Stimulated activated naive CD8-positive, alpha-beta T cell treated with anti-CD3 and anti-CD28 coated beads, Interleukin-15, Interleukin-2, amounts not matched to agents 100 U/mL and 50 U/mL, for 24 hours (primary cell): ENCODE results near the gene RNF166.

ENCODE experiments used
- ATAC-seq: fragments of 150-1000 bp; cut with Tn5 transposase; one replicate; pipeline ENCODE4 v1.10.0; 2021
- DNase-seq: peaks from one replicate; pipeline ENCODE4 v3.0.0; 2021

Gene RNF166

GRCh38 chr16:88723911-88724310, 17.7 kb upstream of the RNF166 start:
- ATAC-seq (no peak), DNase-seq (no peak)

DNA sequence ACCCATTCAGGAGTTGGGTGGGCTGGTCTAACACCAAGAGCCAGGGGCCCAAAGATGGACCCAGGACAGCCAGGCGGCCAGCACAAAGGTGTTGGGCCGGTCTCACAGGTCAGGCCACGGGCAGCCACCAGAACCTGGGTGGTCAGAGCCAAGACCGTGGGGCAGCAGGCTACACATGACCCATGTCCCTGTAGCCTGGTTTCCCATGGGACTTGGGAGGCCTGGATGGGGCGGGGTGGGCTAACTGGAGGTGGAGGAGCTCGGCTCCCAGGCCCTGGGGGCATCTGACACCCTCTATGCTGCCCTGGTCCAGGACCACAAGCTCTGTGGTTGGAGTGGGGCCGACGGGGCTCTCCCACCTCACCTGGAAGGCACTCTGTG, 17.3 kb upstream of the RNF166 start:
- no peak for DNase-seq
- no peak for ATAC-seq

DNA sequence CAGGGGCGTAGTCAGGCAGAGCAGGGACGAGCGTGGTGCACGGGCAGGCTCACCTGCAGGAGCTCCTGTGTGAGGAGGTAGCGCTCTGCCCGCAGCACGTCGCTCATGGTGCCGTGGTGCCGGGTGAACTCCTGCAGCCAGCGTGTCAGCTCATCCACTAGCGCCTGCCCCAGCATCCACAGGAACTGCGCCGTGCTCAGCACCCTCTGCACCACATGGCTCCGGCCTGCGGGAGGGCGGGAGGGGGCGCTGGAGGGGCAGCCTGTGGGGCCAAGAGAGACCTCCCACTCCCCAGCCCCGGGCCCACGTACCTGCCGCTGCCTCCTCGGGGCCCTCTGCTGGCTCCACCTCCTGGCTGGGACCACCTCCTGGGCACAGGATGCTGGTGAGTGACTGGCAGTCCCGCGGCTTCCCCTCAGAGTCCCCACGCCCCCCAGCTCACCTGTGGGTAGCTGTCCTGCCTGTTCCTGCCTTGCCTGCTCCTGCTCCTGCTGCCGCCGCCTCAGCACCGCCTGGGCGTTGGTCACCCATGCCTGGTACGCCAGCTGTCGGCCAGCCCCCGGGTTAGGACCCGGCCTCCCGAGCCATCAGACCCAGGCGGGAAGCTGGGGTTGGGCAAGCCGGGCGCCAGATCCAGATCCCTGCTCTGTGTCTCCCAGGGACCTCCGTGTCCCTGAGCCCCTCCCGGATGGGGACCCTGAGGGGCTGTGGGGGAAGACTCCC, 16.7 kb upstream of the RNF166 start:
- DNase-seq (no peak), ATAC-seq (no peak)

DNA sequence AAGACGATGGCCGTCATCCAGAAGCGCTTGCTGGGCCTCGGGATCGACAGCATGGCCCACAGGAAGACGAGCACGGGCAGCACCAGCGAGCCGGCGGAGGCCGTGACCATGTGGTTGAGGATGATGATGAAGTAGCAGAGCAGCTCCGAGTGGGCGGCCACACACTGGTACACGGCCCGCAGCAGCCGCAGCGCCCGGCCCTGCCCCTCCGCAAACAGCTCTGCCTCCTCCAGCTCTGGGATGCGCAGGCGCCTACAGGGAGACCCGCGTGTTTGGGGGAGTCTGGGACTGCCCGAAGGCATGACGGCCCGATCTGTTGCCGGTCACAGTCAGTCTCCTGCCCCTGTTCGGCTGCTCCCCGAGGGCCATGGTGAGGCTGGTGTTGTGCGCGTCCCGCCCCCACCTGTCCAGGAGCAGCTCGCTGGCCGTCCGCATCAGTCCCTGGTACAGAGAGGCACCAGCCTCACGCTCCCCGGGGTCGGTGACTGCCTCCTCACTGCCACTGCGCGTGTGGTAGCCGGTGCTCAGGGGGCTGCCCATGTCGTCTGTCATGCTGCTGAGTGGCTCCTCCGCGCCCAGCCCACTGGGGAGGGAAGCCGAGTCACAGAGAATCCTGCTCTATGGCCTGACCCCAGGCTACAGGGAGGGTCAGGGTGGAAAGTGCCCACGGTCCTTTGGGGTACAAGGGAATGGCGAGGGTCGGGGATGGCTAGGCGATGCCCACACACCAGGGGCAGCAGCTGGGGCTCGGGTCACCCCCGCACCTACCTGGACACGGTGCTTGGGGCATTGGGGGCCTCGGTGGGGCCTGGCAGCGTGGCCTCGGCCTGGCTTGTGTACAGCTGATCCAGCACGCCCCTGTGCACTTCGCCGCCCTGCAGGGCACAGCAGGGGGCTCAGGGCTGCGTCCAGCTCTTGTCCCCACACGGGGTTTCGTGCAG, 15.9 kb upstream of the RNF166 start:
- DNase-seq (no peak), ATAC-seq (no peak)

- ATAC-seq, result no peak
- no peak for DNase-seq
Measured at GRCh38 chr16:88721236-88721635, 15.0 kb upstream of the RNF166 start.

- no peak for ATAC-seq
- DNase-seq, result no peak
Measured at GRCh38 chr16:88720396-88720970, 14.3 kb upstream of the RNF166 start.

DNA sequence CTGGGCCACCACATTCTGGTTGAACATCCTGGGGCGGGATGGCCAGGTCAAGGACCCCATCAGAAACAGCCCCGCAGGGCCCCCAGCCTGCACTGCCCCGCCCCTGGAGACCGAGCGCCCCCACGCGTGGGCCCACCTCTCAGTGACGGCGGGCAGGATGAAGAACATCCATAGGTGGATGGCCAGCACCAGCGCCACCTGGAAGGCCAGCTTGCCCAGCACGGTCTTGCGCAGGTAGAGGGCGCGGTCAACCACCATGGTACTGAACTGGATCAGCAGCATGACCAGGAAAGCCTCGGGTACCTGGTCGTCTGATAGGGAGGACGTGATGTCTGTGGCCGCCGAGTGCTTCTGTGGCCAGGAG, 13.7 kb upstream of the RNF166 start:
- ATAC-seq (no peak), DNase-seq (no peak)

GRCh38 chr16:88719267-88719932, 13.2 kb upstream of the RNF166 start:
- DNase-seq, result no peak
- ATAC-seq, result no peak

GRCh38 chr16:88718178-88718577, 12.0 kb upstream of the RNF166 start:
- ATAC-seq, result no peak

GRCh38 chr16:88716601-88717001, 10.4 kb upstream of the RNF166 start:
- ATAC-seq, result no peak
- DNase-seq, result no peak

More at GRCh38 chr16:88718178-88718577, 12.0 kb upstream of the RNF166 start:
- DNase-seq, result no peak

- DNase-seq (no peak), ATAC-seq (no peak)
Measured at GRCh38 chr16:88716201-88716600, 10.0 kb upstream of the RNF166 start.

- DNase-seq, result no peak
- ATAC-seq, result no peak
Measured at GRCh38 chr16:88715312-88716190, 9.3 kb upstream of the RNF166 start.

GRCh38 chr16:88714420-88715302, 8.5 kb upstream of the RNF166 start:
- DNase-seq (no peak), ATAC-seq (no peak)

DNA sequence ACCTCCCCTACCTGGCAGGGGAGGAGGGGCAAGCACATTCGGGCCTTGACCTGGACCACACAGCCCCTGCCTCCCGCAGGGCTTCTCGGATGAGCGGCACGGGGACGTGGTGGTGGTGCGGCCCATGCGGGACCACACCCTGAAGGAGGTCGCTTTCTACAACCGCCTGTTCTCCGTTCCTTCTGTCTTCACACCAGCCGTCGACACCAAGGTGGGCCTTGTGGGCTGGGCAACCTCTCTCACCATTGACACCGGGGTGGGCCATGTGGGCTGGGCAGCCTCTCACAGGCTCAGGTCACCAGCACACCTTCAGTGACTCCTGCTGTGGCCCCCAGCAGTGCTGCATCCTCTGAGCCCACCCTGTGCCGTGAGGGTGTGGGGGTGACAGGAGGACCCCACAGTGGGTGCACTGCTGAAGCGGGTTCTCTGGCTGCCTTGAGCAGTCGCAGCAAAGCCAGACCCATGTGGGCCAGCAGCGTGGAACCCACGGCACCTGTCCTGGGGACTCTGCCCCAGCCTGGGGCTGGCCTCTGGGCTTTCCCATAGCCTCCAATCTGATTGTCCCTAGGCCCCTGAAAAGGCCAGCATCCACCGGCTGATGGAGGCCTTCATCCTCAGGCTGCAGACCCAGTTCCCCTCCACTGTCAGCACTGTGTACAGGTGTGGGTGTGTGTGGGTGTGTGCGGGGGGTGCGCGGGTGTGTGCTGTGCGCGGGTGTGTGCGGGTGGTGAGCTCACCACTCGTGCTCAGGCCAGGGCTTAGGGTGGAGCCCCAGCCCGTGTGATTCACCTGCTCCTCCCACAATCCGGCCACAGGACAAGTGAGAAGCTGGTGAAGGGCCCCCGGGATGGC, 7.6 kb upstream of the RNF166 start:
- DNase-seq (no peak), ATAC-seq (peak; percentile 7)

DNA sequence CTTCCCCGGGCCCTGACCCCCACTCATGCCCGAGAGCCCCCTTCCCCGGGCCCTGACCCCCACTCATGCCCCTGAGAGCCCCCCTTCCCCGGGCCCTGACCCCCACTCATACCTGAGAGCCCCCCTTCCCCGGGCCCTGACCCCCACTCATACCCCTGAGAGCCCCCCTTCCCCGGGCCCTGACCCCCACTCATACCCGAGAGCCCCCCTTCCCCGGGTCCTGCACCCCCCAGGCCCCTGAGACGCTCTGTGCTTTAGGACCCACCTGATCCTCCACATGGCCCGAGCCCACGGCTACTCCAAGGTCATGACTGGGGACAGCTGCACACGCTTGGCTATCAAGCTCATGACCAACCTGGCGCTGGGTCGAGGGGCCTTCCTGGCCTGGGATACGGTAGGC, 6.8 kb upstream of the RNF166 start:
- DNase-seq, result no peak
- ATAC-seq, result no peak

- no peak for ATAC-seq
- DNase-seq, result no peak
Measured at GRCh38 chr16:88712362-88712979, 6.3 kb upstream of the RNF166 start.

DNA sequence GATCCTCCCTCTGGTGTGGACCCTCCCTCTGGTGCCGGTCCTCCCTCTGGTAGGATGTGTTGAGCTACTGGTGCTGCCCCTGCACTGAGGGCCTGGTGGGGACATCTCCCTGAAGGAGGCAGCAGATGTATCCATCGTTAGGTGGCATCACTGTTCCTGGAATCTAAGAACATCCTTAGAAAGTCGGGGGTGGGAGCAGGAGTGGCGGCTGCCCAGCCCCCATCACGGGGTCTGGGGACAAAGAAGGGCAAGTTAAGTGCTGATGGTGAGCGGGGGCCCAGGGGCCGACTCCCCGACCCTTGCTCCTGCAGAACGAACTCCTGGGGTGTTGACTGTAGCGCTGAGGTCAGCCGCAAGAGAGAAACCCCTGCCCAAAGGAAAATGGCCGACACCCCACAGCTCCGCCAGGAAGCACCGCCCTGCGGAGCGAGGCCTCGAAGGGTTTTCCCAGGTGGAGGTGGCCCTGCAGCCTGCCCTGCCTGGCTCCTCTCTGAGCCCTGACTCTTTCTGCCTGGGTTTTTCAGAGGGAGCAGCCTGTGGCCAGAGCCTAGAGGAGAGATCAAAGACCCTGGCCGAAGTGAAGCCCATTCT, 5.6 kb upstream of the RNF166 start:
- ATAC-seq (no peak), DNase-seq (no peak)

GRCh38 chr16:88710556-88710955, 4.3 kb upstream of the RNF166 start:
- no peak for DNase-seq
- ATAC-seq, result no peak
